Measurements from ENCODE around the gene CEND1.

DNA sequence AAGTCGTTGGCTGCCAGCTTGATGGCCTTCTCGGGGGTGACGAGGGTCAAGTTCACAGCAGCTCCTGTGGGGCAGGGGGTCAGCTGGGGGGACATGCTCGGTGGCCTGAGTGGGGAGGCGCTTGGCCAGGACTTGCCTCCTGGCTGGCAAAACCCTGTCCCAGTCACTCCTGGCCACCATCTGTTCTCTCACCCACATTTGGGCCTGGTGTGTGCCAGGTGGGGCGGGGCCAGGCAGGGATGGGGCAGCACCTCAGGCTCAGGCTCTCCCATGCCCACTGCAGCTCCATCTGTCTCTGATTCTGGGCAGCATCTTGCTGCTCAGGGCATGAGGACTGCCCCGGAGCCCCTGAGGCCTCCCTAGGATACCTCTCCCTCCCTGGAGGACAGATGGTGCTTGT lies 3.7 kb upstream of the CEND1 start:
- TF ChIP-seq, protein P1, sequence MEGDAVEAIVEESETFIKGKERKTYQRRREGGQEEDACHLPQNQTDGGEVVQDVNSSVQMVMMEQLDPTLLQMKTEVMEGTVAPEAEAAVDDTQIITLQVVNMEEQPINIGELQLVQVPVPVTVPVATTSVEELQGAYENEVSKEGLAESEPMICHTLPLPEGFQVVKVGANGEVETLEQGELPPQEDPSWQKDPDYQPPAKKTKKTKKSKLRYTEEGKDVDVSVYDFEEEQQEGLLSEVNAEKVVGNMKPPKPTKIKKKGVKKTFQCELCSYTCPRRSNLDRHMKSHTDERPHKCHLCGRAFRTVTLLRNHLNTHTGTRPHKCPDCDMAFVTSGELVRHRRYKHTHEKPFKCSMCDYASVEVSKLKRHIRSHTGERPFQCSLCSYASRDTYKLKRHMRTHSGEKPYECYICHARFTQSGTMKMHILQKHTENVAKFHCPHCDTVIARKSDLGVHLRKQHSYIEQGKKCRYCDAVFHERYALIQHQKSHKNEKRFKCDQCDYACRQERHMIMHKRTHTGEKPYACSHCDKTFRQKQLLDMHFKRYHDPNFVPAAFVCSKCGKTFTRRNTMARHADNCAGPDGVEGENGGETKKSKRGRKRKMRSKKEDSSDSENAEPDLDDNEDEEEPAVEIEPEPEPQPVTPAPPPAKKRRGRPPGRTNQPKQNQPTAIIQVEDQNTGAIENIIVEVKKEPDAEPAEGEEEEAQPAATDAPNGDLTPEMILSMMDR (optimal IDR thresholded peaks at IDR 0.05 in 1 of 3, IDR thresholded peaks at IDR 0.05 in 1 of 3, conservative IDR thresholded peaks at IDR 0.05 in 1 of 3; ENCODE audit: extremely low read depth in 1 of 3, insufficient read depth in 2 of 3, low read length in 3 of 3) = no peak
- TF ChIP-seq EZH2 (IDR thresholded peaks at IDR 0.05; ENCODE audit: low read length) = no peak

All from keratinocyte (primary cell).